Ovary (tissue), 10 donors: ENCODE data around the gene E2F8. TPM values are rescaled to one million over a fixed set of nuclear protein-coding genes. Genes with fewer than 3 reads are reported as not detected.

Experiments used
- DNase-seq, 5 donors: peaks; one replicate each; pipeline ENCODE4 v3.0.0-alpha.2; 2019 to 2020
- H3K27ac ChIP-seq, 2 donors: fragments of 200-600 bp; one replicate each; pipeline versions ENCODE4 v1.5.1 to v1.8.0; 2019 to 2022
- H3K27me3 ChIP-seq: fragments of 200-600 bp; one replicate; pipeline ENCODE4 v1.8.0; 2022
- H3K36me3 ChIP-seq: fragments of 200-600 bp; sonication (generic); one replicate; pipeline ENCODE4 v1.5.1; 2019
- H3K4me1 ChIP-seq: one replicate; pipeline ENCODE4 v1.8.1; 2013; ENCODE audit warnings: mild to moderate bottlenecking, moderate library complexity; ENCODE audit not compliant: insufficient read depth
- H3K4me3 ChIP-seq: fragments of 200-600 bp; sonication (generic); one replicate; pipeline ENCODE4 v1.5.1; 2017
- H3K9me3 ChIP-seq, 2 donors: fragments of 200-600 bp in 1 of 2; sonication (generic) in 1 of 2; one replicate each; pipeline versions ENCODE4 v1.5.1 to v1.8.1; 2013 to 2019; ENCODE audit warnings: mild to moderate bottlenecking in 1 of 2, moderate library complexity in 1 of 2
- EP300 ChIP-seq: sonication (generic); formaldehyde crosslinking; IDR thresholded peaks from one replicate; pipeline ENCODE4 v1.6.1; 2017; ENCODE audit warnings: antibody characterized with exemption
- POLR2A ChIP-seq: fragments of 450-650 bp; IDR thresholded peaks from one replicate; pipeline ENCODE4 v1.6.1; 2017; ENCODE audit warnings: antibody characterized with exemption, mild to moderate bottlenecking, moderate library complexity
- WGBS, 3 donors: extraction: QIAGEN DNeasy Blood & Tissue Kit in 1 of 3; methylation state at CpG; one replicate each; pipeline versions ENCODE4 v1.1.5 to v1.1.7; 2013 to 2017; 5-methylcytosine and 5-hydroxymethylcytosine counted together
- intact Hi-C, 4 donors: fragments of 100-400 bp; cut with DNase I; formaldehyde crosslinking; loops; one replicate each; pipeline versions ENCODE4 v1.11.0 to v1.15.1; 2022 to 2023
- long read RNA-seq, 3 donors: library from polyadenylated mRNA in 2 of 3; unstranded in 2 of 3; transcript quantifications; one replicate each; pipeline ENCODE4 v2.0.0 and lab custom pipeline, GENCODE V29; 2021 to 2026
- polyA plus RNA-seq, 2 donors: library from polyadenylated mRNA; stranded (reverse); fragments of 200-250 nt in 1 of 2; fragments of 350-450 nt in 1 of 2; fragmentation: Illumina TruSeq in 1 of 2; extraction: RNeasy Lipid Tissue Mini Kit (QIAGEN cat#74804) in 1 of 2; gene quantifications; one replicate each; pipeline ENCODE4 v1.2.3, GENCODE V29; 2013 to 2014
- total RNA-seq, 7 donors: library from RNA; depleted of rRNA in 2 of 7; stranded (reverse); fragments of >200 nt in 2 of 7; fragmentation: NEBNext Ultra II Directional in 3 of 7; extraction: Animal tissue kit (Norgen Biotek cat#: 25700) in 3 of 7; gene quantifications; one replicate each; pipeline versions ENCODE4 v1.1.0 to v1.2.4, GENCODE V29; 2016 to 2023
- TF ChIP-seq, protein P1 (sequence below), 3 donors: fragments of 450-650 bp in 2 of 3; fragments of 200-600 bp in 1 of 3; IDR thresholded peaks; one replicate each; pipeline versions ENCODE4 v1.5.1 to v1.8.0; 2016 to 2022; ENCODE audit warnings: antibody characterized with exemption in 3 of 3, mild to moderate bottlenecking in 1 of 3
- donor health status: DM: no; HTN: no; CAD: no; lungs with moderate emphysema.
- donor health status: DM: no; HTN: no; CAD: no.
- donor health status: Bipolar disorder and iron deficiency.
- donor health status: DM: yes; HTN: yes; CAD: no.
- donor health status: DM: no; HTN: no; CAD: no.
- donor health status: DM: yes; HTN: yes; CAD: no.

Gene E2F8, protein sequence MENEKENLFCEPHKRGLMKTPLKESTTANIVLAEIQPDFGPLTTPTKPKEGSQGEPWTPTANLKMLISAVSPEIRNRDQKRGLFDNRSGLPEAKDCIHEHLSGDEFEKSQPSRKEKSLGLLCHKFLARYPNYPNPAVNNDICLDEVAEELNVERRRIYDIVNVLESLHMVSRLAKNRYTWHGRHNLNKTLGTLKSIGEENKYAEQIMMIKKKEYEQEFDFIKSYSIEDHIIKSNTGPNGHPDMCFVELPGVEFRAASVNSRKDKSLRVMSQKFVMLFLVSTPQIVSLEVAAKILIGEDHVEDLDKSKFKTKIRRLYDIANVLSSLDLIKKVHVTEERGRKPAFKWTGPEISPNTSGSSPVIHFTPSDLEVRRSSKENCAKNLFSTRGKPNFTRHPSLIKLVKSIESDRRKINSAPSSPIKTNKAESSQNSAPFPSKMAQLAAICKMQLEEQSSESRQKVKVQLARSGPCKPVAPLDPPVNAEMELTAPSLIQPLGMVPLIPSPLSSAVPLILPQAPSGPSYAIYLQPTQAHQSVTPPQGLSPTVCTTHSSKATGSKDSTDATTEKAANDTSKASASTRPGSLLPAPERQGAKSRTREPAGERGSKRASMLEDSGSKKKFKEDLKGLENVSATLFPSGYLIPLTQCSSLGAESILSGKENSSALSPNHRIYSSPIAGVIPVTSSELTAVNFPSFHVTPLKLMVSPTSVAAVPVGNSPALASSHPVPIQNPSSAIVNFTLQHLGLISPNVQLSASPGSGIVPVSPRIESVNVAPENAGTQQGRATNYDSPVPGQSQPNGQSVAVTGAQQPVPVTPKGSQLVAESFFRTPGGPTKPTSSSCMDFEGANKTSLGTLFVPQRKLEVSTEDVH
- total RNA-seq (under 1 TPM in 4 of 7 donors, not detected in 3; 0.20 to 0.80 (median 0.40) TPM), polyA plus RNA-seq (under 1 TPM; 0.08 to 0.35 TPM)
- long read RNA-seq, donor 1, result 0 reads
- long read RNA-seq, donor 2, partial matches to known transcripts, result 0 of 1 reads
- long read RNA-seq, donor 2, other reads (novel, unspliced or antisense), result 0 of 1 reads
- long read RNA-seq, donor 3, partial matches to known transcripts, result 0 of 1 reads
- long read RNA-seq, donor 3, other reads (novel, unspliced or antisense), result 1 of 1 reads

- Histone ChIP-seq H3K36me3 (no peaks in the 10 kb centered on the region), H3K27me3 (no peaks in the 10 kb centered on the region), H3K4me1 (peaks cover 8% of the 10 kb centered on the region), H3K4me3 (peak within 1 kb of the TSS; percentile 39), H3K9me3 (no peaks in the 10 kb centered on the region), H3K27ac (no peak within 1 kb of the TSS)
- intact Hi-C loops, result no loop called here
- 1% methylated on average over 49 to 59 of the region's 59 CpGs for WGBS, 3 donors
- TF ChIP-seq POLR2A, result no peak
- TF ChIP-seq, protein P1, sequence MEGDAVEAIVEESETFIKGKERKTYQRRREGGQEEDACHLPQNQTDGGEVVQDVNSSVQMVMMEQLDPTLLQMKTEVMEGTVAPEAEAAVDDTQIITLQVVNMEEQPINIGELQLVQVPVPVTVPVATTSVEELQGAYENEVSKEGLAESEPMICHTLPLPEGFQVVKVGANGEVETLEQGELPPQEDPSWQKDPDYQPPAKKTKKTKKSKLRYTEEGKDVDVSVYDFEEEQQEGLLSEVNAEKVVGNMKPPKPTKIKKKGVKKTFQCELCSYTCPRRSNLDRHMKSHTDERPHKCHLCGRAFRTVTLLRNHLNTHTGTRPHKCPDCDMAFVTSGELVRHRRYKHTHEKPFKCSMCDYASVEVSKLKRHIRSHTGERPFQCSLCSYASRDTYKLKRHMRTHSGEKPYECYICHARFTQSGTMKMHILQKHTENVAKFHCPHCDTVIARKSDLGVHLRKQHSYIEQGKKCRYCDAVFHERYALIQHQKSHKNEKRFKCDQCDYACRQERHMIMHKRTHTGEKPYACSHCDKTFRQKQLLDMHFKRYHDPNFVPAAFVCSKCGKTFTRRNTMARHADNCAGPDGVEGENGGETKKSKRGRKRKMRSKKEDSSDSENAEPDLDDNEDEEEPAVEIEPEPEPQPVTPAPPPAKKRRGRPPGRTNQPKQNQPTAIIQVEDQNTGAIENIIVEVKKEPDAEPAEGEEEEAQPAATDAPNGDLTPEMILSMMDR (IDR thresholded peaks at IDR 0.05), result no peak
- peak; percentile 73 to 89 (median 84) for DNase-seq
Measured at GRCh38 chr11:19240420-19241259, at the start of gene E2F8. Gene E2F8 (minus strand): TSS chr11:19240945. CDS start chr11:19240121, 824 bp downstream.

DNA sequence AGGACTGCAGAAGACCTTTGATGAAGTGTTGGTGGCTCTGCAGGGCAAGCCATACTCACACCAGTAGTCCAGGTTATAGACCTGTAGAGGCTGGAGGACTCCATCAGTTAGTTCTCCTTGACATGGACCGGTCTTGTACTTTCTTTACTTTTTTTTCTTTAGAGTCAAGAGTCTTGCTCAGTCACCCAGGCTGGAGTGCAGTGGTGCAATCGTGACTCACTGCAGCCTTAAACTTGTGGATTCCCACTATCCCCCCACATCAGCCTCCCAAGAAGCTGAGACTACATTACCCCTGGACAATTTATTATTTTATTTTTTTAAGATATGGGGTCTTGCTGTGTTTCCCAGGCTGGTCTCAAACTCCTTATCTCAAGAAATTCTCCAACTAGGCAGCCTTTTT lies 49.6 kb upstream of the E2F8 start:
- WGBS, 3 donors, result 79 to 92% (median 84%) methylated on average over 2 of the region's 2 CpGs
- H3K36me3 ChIP-seq, result no peaks in the 10 kb centered on the region
- H3K27ac ChIP-seq, result no peak overlapping the region
- H3K4me3 ChIP-seq, result no peak overlapping the region
- H3K9me3 ChIP-seq, result no peaks in the 10 kb centered on the region
- no peaks in the 10 kb centered on the region for H3K27me3 ChIP-seq
- DNase-seq, result no peak
- TF ChIP-seq, protein P1 (IDR thresholded peaks at IDR 0.05), result no peak
- no peaks in the 10 kb centered on the region for H3K4me1 ChIP-seq
- intact Hi-C loops, result no loop called here

GRCh38 chr11:19288256-19288655 lies 47.5 kb upstream of the E2F8 start:
- Histone ChIP-seq H3K27me3 (no peaks in the 10 kb centered on the region), H3K4me3 (no peak overlapping the region), H3K9me3 (no peaks in the 10 kb centered on the region), H3K4me1 (no peaks in the 10 kb centered on the region), H3K36me3 (no peaks in the 10 kb centered on the region), H3K27ac (no peak overlapping the region)
- 39 to 65% (median 45%) methylated on average over 3 of the region's 3 CpGs for WGBS, 3 donors
- DNase-seq, result no peak
- intact Hi-C loops, result no loop called here
- TF ChIP-seq, protein P1 (IDR thresholded peaks at IDR 0.05), result no peak
- TF ChIP-seq POLR2A (no peak), EP300 (no peak)

DNA sequence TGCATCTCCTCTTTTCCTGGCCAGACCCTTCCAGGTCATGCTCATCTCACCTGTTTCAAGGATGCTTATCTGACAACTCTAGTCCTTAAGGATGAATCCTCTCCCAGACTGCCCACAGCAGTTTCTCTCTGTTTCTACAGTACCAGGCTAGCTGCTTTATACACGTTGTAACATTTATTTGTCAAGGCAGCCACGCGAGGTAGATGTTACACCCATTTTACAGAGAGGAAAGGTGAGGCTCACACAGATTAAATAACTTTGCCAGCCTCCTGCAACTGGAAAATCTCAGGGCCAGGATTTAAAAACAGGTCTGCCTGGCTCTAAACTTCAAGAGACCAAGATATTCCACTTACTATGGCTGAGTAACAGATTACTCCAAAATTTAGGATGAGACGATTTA lies 45.7 kb upstream of the E2F8 start:
- Histone ChIP-seq H3K36me3 (no peaks in the 10 kb centered on the region), H3K9me3 (no peaks in the 10 kb centered on the region), H3K4me1 (no peaks in the 10 kb centered on the region), H3K27ac (no peak overlapping the region), H3K27me3 (no peaks in the 10 kb centered on the region), H3K4me3 (no peak overlapping the region)
- DNase-seq, result no peak
- intact Hi-C loops, result no loop called here
- TF ChIP-seq, protein P1 (IDR thresholded peaks at IDR 0.05), result no peak
- no peak for TF ChIP-seq EP300
- no peak for TF ChIP-seq POLR2A
- 83 to 91% (median 88%) methylated on average over 4 of the region's 4 CpGs for WGBS, 3 donors
